HG02678 (cell line): ENCODE results near the gene MGAT4D.
"Not testable (repeated sequence)": the region's sequence is repeated elsewhere in the genome, so short reads cannot be mapped to it uniquely, and the experiment has no call there.

Experiments
- ATAC-seq: cut with Tn5 transposase; IDR thresholded peaks from one replicate; pipeline ENCODE4 v1.9.1; 2021; ENCODE audit warnings: mild to moderate bottlenecking, moderate library complexity; ENCODE audit not compliant: unreplicated experiment

MGAT4D gene

GRCh38 chr4:140444347-140444746, 53.7 kb downstream of the MGAT4D start:
- ATAC-seq = not testable (repeated sequence)

GRCh38 chr4:140439644-140440142, 58.4 kb downstream of the MGAT4D start:
- no peak for ATAC-seq

GRCh38 chr4:140427919-140428471, 70.1 kb downstream of the MGAT4D start:
- no peak for ATAC-seq

- peak; percentile 88 for ATAC-seq
These were observed 70.8 kb downstream of the MGAT4D start, which contains the start of gene CLGN for GRCh38 chr4:140427106-140427918. Gene CLGN, minus strand, starts transcription at chr4:140427648. Its CDS starts 14,570 bp downstream, at chr4:140413078.

- ATAC-seq = peak; percentile 18
These were observed 71.4 kb downstream of the MGAT4D start for GRCh38 chr4:140426610-140427105.

GRCh38 chr4:140423106-140423505, 75.0 kb downstream of the MGAT4D start:
- no peak for ATAC-seq

- ATAC-seq = not testable (repeated sequence)
These were observed 84.7 kb downstream of the MGAT4D start for GRCh38 chr4:140413130-140413969.

- no peak for ATAC-seq
These were observed 89.1 kb downstream of the MGAT4D start for GRCh38 chr4:140408974-140409373.

- no peak for ATAC-seq
These were observed 91.8 kb downstream of the MGAT4D start for GRCh38 chr4:140406292-140406691.

- no peak for ATAC-seq
These were observed 98.0 kb downstream of the MGAT4D start for GRCh38 chr4:140400111-140400510.

- ATAC-seq = no peak
These were observed 102.4 kb downstream of the MGAT4D start for GRCh38 chr4:140395668-140396067.
